Stimulated activated naive B cell treated with anti-CD40 and anti-IgM and Interleukin-4, amounts not matched to agents 10 μg/mL and 1 μg/mL and 100 μg/mL, for 72 hours (primary cell): Measurements from ENCODE around the gene PFDN2.

Experiments
- ATAC-seq, 2 donors: fragments of 150-1000 bp; cut with Tn5 transposase; replicated peaks; 2 replicates each; pipeline ENCODE4 v1.10.0; 2021; ENCODE audit warnings: moderate library complexity in 1 of 2
- DNase-seq: peaks from one replicate; pipeline ENCODE4 v3.0.0; 2021
- H3K27ac Mint-ChIP-seq: one replicate; pipeline ENCODE4 v1.8.0; 2022; ENCODE audit warnings: mild to moderate bottlenecking, mixed read lengths
- H3K27me3 Mint-ChIP-seq, 2 donors: one replicate each; pipeline ENCODE4 v1.8.0; 2022; ENCODE audit warnings: mixed read lengths in 2 of 2
- H3K36me3 Mint-ChIP-seq, 2 donors: one replicate each; pipeline ENCODE4 v1.8.0; 2022; ENCODE audit warnings: mixed read lengths in 2 of 2, mild to moderate bottlenecking in 1 of 2
- H3K4me1 Mint-ChIP-seq, 2 donors: one replicate each; pipeline ENCODE4 v1.8.0; 2022; ENCODE audit warnings: mixed read lengths in 2 of 2, mild to moderate bottlenecking in 1 of 2
- H3K4me3 Mint-ChIP-seq, 2 donors: one replicate each; pipeline ENCODE4 v1.8.0; 2022; ENCODE audit warnings: mild to moderate bottlenecking in 2 of 2, mixed read lengths in 2 of 2, moderate library complexity in 1 of 2
- H3K9me3 Mint-ChIP-seq, 2 donors: one replicate each; pipeline ENCODE4 v1.8.0; 2022; ENCODE audit warnings: mixed read lengths in 2 of 2, mild to moderate bottlenecking in 1 of 2

PFDN2 gene

GRCh38 chr1:161117759-161118581, at the start of gene PFDN2, which contains the start of gene NIT1:
Gene PFDN2, minus strand, starts transcription at chr1:161118037. Its CDS starts 11 bp downstream, at chr1:161118026.
Gene NIT1, plus strand, starts transcription at chr1:161118105. Its CDS starts 72 bp downstream, at chr1:161118177.
- H3K9me3 Mint-ChIP-seq = no peaks in the 10 kb centered on the region
- H3K36me3 Mint-ChIP-seq = peaks cover 22 to 50% of the 10 kb centered on the region in 2 donors
- peak; percentile 85 to 88 for ATAC-seq
- peak within 1 kb of the TSS; percentile 95 to 98 for H3K4me3 Mint-ChIP-seq
- peaks cover 45 to 83% of the 10 kb centered on the region in 2 donors for H3K4me1 Mint-ChIP-seq
- no peaks in the 10 kb centered on the region for H3K27me3 Mint-ChIP-seq
- H3K27ac Mint-ChIP-seq = peak within 1 kb of the TSS; percentile 95
- DNase-seq = peak; percentile 80

GRCh38 chr1:161166669-161167548, 49.1 kb upstream of the PFDN2 start:
- peaks cover 31 to 56% of the 10 kb centered on the region in 2 donors for H3K36me3 Mint-ChIP-seq
- peaks cover 39 to 53% of the 10 kb centered on the region in 2 donors for H3K4me1 Mint-ChIP-seq
- DNase-seq (no peak), ATAC-seq (no peak)
- H3K27me3 Mint-ChIP-seq = no peaks in the 10 kb centered on the region
- peak overlapping the region; percentile 97 for H3K27ac Mint-ChIP-seq
- H3K4me3 Mint-ChIP-seq = peak overlapping the region; percentile 93 to 94
- no peaks in the 10 kb centered on the region for H3K9me3 Mint-ChIP-seq

GRCh38 chr1:161165742-161166668, 48.2 kb upstream of the PFDN2 start, which contains the start of gene PPOX:
Gene PPOX, plus strand, starts transcription at chr1:161166426. Its CDS starts 422 bp downstream, at chr1:161166848.
- Mint-ChIP-seq H3K4me1 (peaks cover 48 to 62% of the 10 kb centered on the region in 2 donors), H3K9me3 (no peaks in the 10 kb centered on the region), H3K27ac (peak within 1 kb of the TSS; percentile 97), H3K4me3 (peak within 1 kb of the TSS; percentile 93 to 94), H3K36me3 (peaks cover 27 to 58% of the 10 kb centered on the region in 2 donors), H3K27me3 (no peaks in the 10 kb centered on the region)
- ATAC-seq (peak; percentile 95 to 96), DNase-seq (peak; percentile 92)

- H3K4me3 Mint-ChIP-seq = peak overlapping the region; percentile 31 to 48
- no peaks in the 10 kb centered on the region for H3K27me3 Mint-ChIP-seq
- peaks cover 26 to 53% of the 10 kb centered on the region in 2 donors for H3K36me3 Mint-ChIP-seq
- DNase-seq (no peak), ATAC-seq (no peak)
- peak overlapping the region; percentile 97 for H3K27ac Mint-ChIP-seq
- H3K9me3 Mint-ChIP-seq = no peaks in the 10 kb centered on the region
- peaks cover 54 to 71% of the 10 kb centered on the region in 2 donors for H3K4me1 Mint-ChIP-seq
Measured at GRCh38 chr1:161164901-161165610, 47.2 kb upstream of the PFDN2 start.

GRCh38 chr1:161163793-161164192, 46.0 kb upstream of the PFDN2 start:
- Mint-ChIP-seq H3K27ac (peak overlapping the region; percentile 33), H3K4me1 (peaks cover 58 to 84% of the 10 kb centered on the region in 2 donors), H3K4me3 (no peak overlapping the region), H3K27me3 (no peaks in the 10 kb centered on the region), H3K9me3 (no peaks in the 10 kb centered on the region), H3K36me3 (peaks cover 23 to 52% of the 10 kb centered on the region in 2 donors)
- DNase-seq (no peak), ATAC-seq (no peak)

- ATAC-seq = no peak
- H3K27ac Mint-ChIP-seq = no peak overlapping the region
- no peak overlapping the region for H3K4me3 Mint-ChIP-seq
- H3K4me1 Mint-ChIP-seq = peaks cover 56 to 82% of the 10 kb centered on the region in 2 donors
- no peak for DNase-seq
- H3K27me3 Mint-ChIP-seq = no peaks in the 10 kb centered on the region
- no peaks in the 10 kb centered on the region for H3K9me3 Mint-ChIP-seq
- peaks cover 20 to 54% of the 10 kb centered on the region in 2 donors for H3K36me3 Mint-ChIP-seq
Measured at GRCh38 chr1:161162806-161163205, 45.0 kb upstream of the PFDN2 start.

GRCh38 chr1:161162052-161162451, 44.2 kb upstream of the PFDN2 start:
- H3K27ac Mint-ChIP-seq = no peak overlapping the region
- peak overlapping the region in 1 of 2 donors; percentile 6 for H3K4me3 Mint-ChIP-seq
- no peak for DNase-seq
- H3K9me3 Mint-ChIP-seq = no peaks in the 10 kb centered on the region
- peaks cover 53 to 76% of the 10 kb centered on the region in 2 donors for H3K4me1 Mint-ChIP-seq
- H3K27me3 Mint-ChIP-seq = no peaks in the 10 kb centered on the region
- no peak for ATAC-seq
- peaks cover 22 to 60% of the 10 kb centered on the region in 2 donors for H3K36me3 Mint-ChIP-seq

- Mint-ChIP-seq H3K36me3 (peaks cover 25 to 61% of the 10 kb centered on the region in 2 donors), H3K4me3 (peak overlapping the region in 1 of 2 donors; percentile 6), H3K4me1 (peaks cover 51 to 72% of the 10 kb centered on the region in 2 donors), H3K9me3 (no peaks in the 10 kb centered on the region), H3K27me3 (no peaks in the 10 kb centered on the region), H3K27ac (no peak overlapping the region)
- DNase-seq (no peak), ATAC-seq (no peak)
Measured at GRCh38 chr1:161161652-161162051, 43.8 kb upstream of the PFDN2 start.

GRCh38 chr1:161160671-161161145, 42.9 kb upstream of the PFDN2 start:
- H3K4me3 Mint-ChIP-seq = peak overlapping the region; percentile 93 to 95
- ATAC-seq (no peak), DNase-seq (no peak)
- no peaks in the 10 kb centered on the region for H3K27me3 Mint-ChIP-seq
- peak overlapping the region; percentile 26 for H3K27ac Mint-ChIP-seq
- H3K9me3 Mint-ChIP-seq = no peaks in the 10 kb centered on the region
- H3K4me1 Mint-ChIP-seq = peaks cover 49 to 68% of the 10 kb centered on the region in 2 donors
- peaks cover 25 to 62% of the 10 kb centered on the region in 2 donors for H3K36me3 Mint-ChIP-seq

GRCh38 chr1:161159913-161160243, 42.0 kb upstream of the PFDN2 start:
- peak overlapping the region; percentile 97 for H3K27ac Mint-ChIP-seq
- DNase-seq = no peak
- peak overlapping the region; percentile 93 to 95 for H3K4me3 Mint-ChIP-seq
- H3K9me3 Mint-ChIP-seq = no peaks in the 10 kb centered on the region
- peaks cover 30 to 67% of the 10 kb centered on the region in 2 donors for H3K36me3 Mint-ChIP-seq
- no peak for ATAC-seq
- H3K27me3 Mint-ChIP-seq = no peaks in the 10 kb centered on the region
- H3K4me1 Mint-ChIP-seq = peaks cover 52 to 68% of the 10 kb centered on the region in 2 donors

GRCh38 chr1:161159087-161159912, 41.5 kb upstream of the PFDN2 start, which contains the start of gene USP21:
Gene USP21, plus strand, starts transcription at chr1:161159500. Its CDS starts 1,141 bp downstream, at chr1:161160641.
- H3K27me3 Mint-ChIP-seq = no peaks in the 10 kb centered on the region
- H3K27ac Mint-ChIP-seq = peak within 1 kb of the TSS; percentile 97
- no peaks in the 10 kb centered on the region for H3K9me3 Mint-ChIP-seq
- peaks cover 30 to 66% of the 10 kb centered on the region in 2 donors for H3K36me3 Mint-ChIP-seq
- DNase-seq (peak; percentile 85), ATAC-seq (peak; percentile 95 to 97)
- peaks cover 53 to 68% of the 10 kb centered on the region in 2 donors for H3K4me1 Mint-ChIP-seq
- peak within 1 kb of the TSS; percentile 93 to 95 for H3K4me3 Mint-ChIP-seq
